ENCODE data around the gene STOM. TPM values are rescaled to one million over a fixed set of nuclear protein-coding genes. Genes with fewer than 3 reads are reported as not detected.
A peak's percentile ranks its signal among the peaks of the same experiment; 100 is the strongest.

The STOM gene
- polyA plus RNA-seq, 3 donors, result 23.8 to 66.9 (median 63.8) TPM

- no peak for DNase-seq
- peaks cover 0 to 3% (median 0%) of the 10 kb centered on the region in 7 donors for H3K9me3 Mint-ChIP-seq
Observed at GRCh38 chr9:121319383-121319780, 50.7 kb downstream of the STOM start.

GRCh38 chr9:121318631-121319382, 51.2 kb downstream of the STOM start:
- peak overlapping the region in 3 of 7 donors; percentile 56 to 80 (median 69) for H3K27ac Mint-ChIP-seq
- intact Hi-C loops (cut with micrococcal nuclease), result no loop called here

More at GRCh38 chr9:121319383-121319780, 50.7 kb downstream of the STOM start:
- H3K79me2 ChIP-seq (ENCODE audit: insufficient read depth, low read length), result no peaks in the 10 kb centered on the region
- no peak overlapping the region for H3K27ac ChIP-seq (ENCODE audit: low read depth in 1 of 2, low read length in 2 of 2)
- no CpG with 5 or more reads among the region's 5 CpGs for WGBS (ENCODE audit: insufficient coverage)
- no peak overlapping the region for H2AFZ ChIP-seq (ENCODE audit: insufficient read depth, low read depth, low read length, poor library complexity, severe bottlenecking)
- H4K20me1 ChIP-seq (ENCODE audit: insufficient read depth, low read length), result no peaks in the 10 kb centered on the region
- no peak overlapping the region for H3K4me2 ChIP-seq (replicated peaks; ENCODE audit: extremely low read depth, low read length, poor library complexity, severe bottlenecking)
- peaks cover 18 to 31% of the 10 kb centered on the region in 2 donors for H3K4me1 ChIP-seq (ENCODE audit: control insufficient read depth in 1 of 2, insufficient read depth in 2 of 2, low read length in 2 of 2)
- no peaks in the 10 kb centered on the region for H3K9me3 ChIP-seq (replicated peaks in 1 of 2; ENCODE audit: control insufficient read depth in 1 of 2, insufficient read depth in 1 of 2, low read length in 2 of 2)
- H3K36me3 ChIP-seq (replicated peaks in 1 of 2; ENCODE audit: control insufficient read depth in 1 of 2, insufficient read depth in 2 of 2, low read length in 2 of 2), result peaks cover 43 to 64% of the 10 kb centered on the region in 2 donors
- no peak for TF ChIP-seq CTCF (IDR thresholded peaks at IDR 0.05)
- peaks cover 55 to 82% of the 10 kb centered on the region in 2 donors for H3K36me3 Mint-ChIP-seq
- intact Hi-C loops (cut with micrococcal nuclease), result no loop called here
- H3K9ac ChIP-seq (ENCODE audit: insufficient read depth, low read length, poor library complexity, severe bottlenecking), result no peak overlapping the region
- H3K27ac Mint-ChIP-seq, result peak overlapping the region in 3 of 7 donors; percentile 56 to 80 (median 69)
- peaks cover 0 to 1% (median 0%) of the 10 kb centered on the region in 3 donors for H3K27me3 Mint-ChIP-seq (ENCODE audit: low read depth in 3 of 3)
- H3K4me3 Mint-ChIP-seq, result no peak overlapping the region
- H3K4me1 Mint-ChIP-seq, result peaks cover 31% of the 10 kb centered on the region
- H3K4me3 ChIP-seq (replicated peaks in 1 of 3; ENCODE audit: low read depth in 2 of 3, low read length in 3 of 3), result no peak overlapping the region
- H3K27me3 ChIP-seq (ENCODE audit: control insufficient read depth in 2 of 2, insufficient read depth in 2 of 2, low read length in 2 of 2), result no peaks in the 10 kb centered on the region

More at GRCh38 chr9:121318631-121319382, 51.2 kb downstream of the STOM start:
- peaks cover 31% of the 10 kb centered on the region for H3K4me1 Mint-ChIP-seq
- no peaks in the 10 kb centered on the region for H4K20me1 ChIP-seq (ENCODE audit: insufficient read depth, low read length)
- H3K27me3 Mint-ChIP-seq (ENCODE audit: low read depth in 3 of 3), result peaks cover 0 to 1% (median 0%) of the 10 kb centered on the region in 3 donors
- peaks cover 18 to 31% of the 10 kb centered on the region in 2 donors for H3K4me1 ChIP-seq (ENCODE audit: control insufficient read depth in 1 of 2, insufficient read depth in 2 of 2, low read length in 2 of 2)
- WGBS (ENCODE audit: insufficient coverage), result 97% methylated on average over 19 of the region's 19 CpGs
- H3K4me3 ChIP-seq (replicated peaks in 1 of 3; ENCODE audit: low read depth in 2 of 3, low read length in 3 of 3), result no peak overlapping the region
- no peak for TF ChIP-seq CTCF (IDR thresholded peaks at IDR 0.05)
- H3K4me2 ChIP-seq (replicated peaks; ENCODE audit: extremely low read depth, low read length, poor library complexity, severe bottlenecking), result no peak overlapping the region
- H3K4me3 Mint-ChIP-seq, result no peak overlapping the region
- H3K27ac ChIP-seq (ENCODE audit: low read depth in 1 of 2, low read length in 2 of 2), result no peak overlapping the region
- H3K9ac ChIP-seq (ENCODE audit: insufficient read depth, low read length, poor library complexity, severe bottlenecking), result no peak overlapping the region
- peaks cover 0 to 3% (median 0%) of the 10 kb centered on the region in 7 donors for H3K9me3 Mint-ChIP-seq
- H3K79me2 ChIP-seq (ENCODE audit: insufficient read depth, low read length), result no peaks in the 10 kb centered on the region
- no peak for DNase-seq
- H3K36me3 Mint-ChIP-seq, result peaks cover 55 to 82% of the 10 kb centered on the region in 2 donors
- H2AFZ ChIP-seq (ENCODE audit: insufficient read depth, low read depth, low read length, poor library complexity, severe bottlenecking), result no peak overlapping the region
- peaks cover 45 to 64% of the 10 kb centered on the region in 2 donors for H3K36me3 ChIP-seq (replicated peaks in 1 of 2; ENCODE audit: control insufficient read depth in 1 of 2, insufficient read depth in 2 of 2, low read length in 2 of 2)
- no peaks in the 10 kb centered on the region for H3K9me3 ChIP-seq (replicated peaks in 1 of 2; ENCODE audit: control insufficient read depth in 1 of 2, insufficient read depth in 1 of 2, low read length in 2 of 2)
- H3K27me3 ChIP-seq (ENCODE audit: control insufficient read depth in 2 of 2, insufficient read depth in 2 of 2, low read length in 2 of 2), result no peaks in the 10 kb centered on the region
